OCI-LY7 (cell line): ENCODE results near the gene NUP188.

Source experiments
- EZH2phosphoT487 ChIP-seq: fragments of 200-600 bp; sonication (generic); IDR thresholded peaks from 2 replicates; pipeline ENCODE4 v1.6.1; 2018; ENCODE audit warnings: low read depth, borderline replicate concordance, mild to moderate bottlenecking, mixed run types, antibody characterized with exemption, low read length, moderate library complexity, mixed read lengths
- TF ChIP-seq, protein P1 (sequence below): fragments of 200-600 bp; sonication (generic); conservative IDR thresholded peaks from 2 replicates; pipeline ENCODE4 v1.5.1; 2014; ENCODE audit warnings: mild to moderate bottlenecking, antibody characterized with exemption, low read length, moderate library complexity, mixed read lengths

- TF ChIP-seq, protein P1, sequence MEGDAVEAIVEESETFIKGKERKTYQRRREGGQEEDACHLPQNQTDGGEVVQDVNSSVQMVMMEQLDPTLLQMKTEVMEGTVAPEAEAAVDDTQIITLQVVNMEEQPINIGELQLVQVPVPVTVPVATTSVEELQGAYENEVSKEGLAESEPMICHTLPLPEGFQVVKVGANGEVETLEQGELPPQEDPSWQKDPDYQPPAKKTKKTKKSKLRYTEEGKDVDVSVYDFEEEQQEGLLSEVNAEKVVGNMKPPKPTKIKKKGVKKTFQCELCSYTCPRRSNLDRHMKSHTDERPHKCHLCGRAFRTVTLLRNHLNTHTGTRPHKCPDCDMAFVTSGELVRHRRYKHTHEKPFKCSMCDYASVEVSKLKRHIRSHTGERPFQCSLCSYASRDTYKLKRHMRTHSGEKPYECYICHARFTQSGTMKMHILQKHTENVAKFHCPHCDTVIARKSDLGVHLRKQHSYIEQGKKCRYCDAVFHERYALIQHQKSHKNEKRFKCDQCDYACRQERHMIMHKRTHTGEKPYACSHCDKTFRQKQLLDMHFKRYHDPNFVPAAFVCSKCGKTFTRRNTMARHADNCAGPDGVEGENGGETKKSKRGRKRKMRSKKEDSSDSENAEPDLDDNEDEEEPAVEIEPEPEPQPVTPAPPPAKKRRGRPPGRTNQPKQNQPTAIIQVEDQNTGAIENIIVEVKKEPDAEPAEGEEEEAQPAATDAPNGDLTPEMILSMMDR: no peak
- no peak for TF ChIP-seq EZH2phosphoT487
Observed at GRCh38 chr9:128906741-128907140, 40.8 kb upstream of the NUP188 start.
